ENCODE measurements around the gene CISH.

The CISH gene

GRCh38 chr3:50633230-50633790, 21.7 kb upstream of the CISH start:
- H3F3A ChIP-seq (ENCODE audit: control insufficient read depth, insufficient read depth) = no peaks in the 10 kb centered on the region
- H3K9me2 ChIP-seq (replicated peaks; ENCODE audit: control insufficient read depth, low read length) = no peaks in the 10 kb centered on the region
- peaks cover 12% of the 10 kb centered on the region for H3K4me1 ChIP-seq (ENCODE audit: control insufficient read depth, low read length)
- H3K79me2 ChIP-seq (ENCODE audit: control insufficient read depth, low read length) = no peaks in the 10 kb centered on the region
- H3K4me2 ChIP-seq (ENCODE audit: low read length) = no peak overlapping the region
- no peaks in the 10 kb centered on the region for H4K20me1 ChIP-seq (ENCODE audit: control insufficient read depth, insufficient read depth, low read depth, low read length)
- H3K27me3 ChIP-seq (ENCODE audit: control insufficient read depth, low read length) = no peaks in the 10 kb centered on the region
- no peaks in the 10 kb centered on the region for H3K9me3 ChIP-seq (ENCODE audit: control insufficient read depth, insufficient read depth, low read length)
- H3K36me3 ChIP-seq (ENCODE audit: control insufficient read depth, low read length) = no peaks in the 10 kb centered on the region
- TF ChIP-seq CTCF (IDR thresholded peaks at IDR 0.05; ENCODE audit: low read depth, low read length, poor library complexity, severe bottlenecking) (no peak), EZH2phosphoT487 (IDR thresholded peaks at IDR 0.05; ENCODE audit: borderline replicate concordance, low read length) (no peak)
- no peak overlapping the region for H3K27ac ChIP-seq (ENCODE audit: low read depth, low read length)
- no peak overlapping the region for H3K4me3 ChIP-seq (ENCODE audit: low read length)

- Histone ChIP-seq H3K9me2 (replicated peaks; ENCODE audit: control insufficient read depth, low read length) (no peaks in the 10 kb centered on the region), H3K4me2 (ENCODE audit: low read length) (no peak overlapping the region), H3K4me3 (ENCODE audit: low read length) (no peak overlapping the region), H3K79me2 (ENCODE audit: control insufficient read depth, low read length) (no peaks in the 10 kb centered on the region), H3K27ac (ENCODE audit: low read depth, low read length) (no peak overlapping the region), H3K36me3 (ENCODE audit: control insufficient read depth, low read length) (no peaks in the 10 kb centered on the region), H4K20me1 (ENCODE audit: control insufficient read depth, insufficient read depth, low read depth, low read length) (no peaks in the 10 kb centered on the region), H3K9me3 (ENCODE audit: control insufficient read depth, insufficient read depth, low read length) (no peaks in the 10 kb centered on the region), H3F3A (ENCODE audit: control insufficient read depth, insufficient read depth) (no peaks in the 10 kb centered on the region), H3K27me3 (ENCODE audit: control insufficient read depth, low read length) (no peaks in the 10 kb centered on the region), H3K4me1 (ENCODE audit: control insufficient read depth, low read length) (peaks cover 12% of the 10 kb centered on the region)
- TF ChIP-seq CTCF (IDR thresholded peaks at IDR 0.05; ENCODE audit: low read depth, low read length, poor library complexity, severe bottlenecking) (no peak), EZH2phosphoT487 (IDR thresholded peaks at IDR 0.05; ENCODE audit: borderline replicate concordance, low read length) (no peak)
Measured at GRCh38 chr3:50632450-50632849, 20.9 kb upstream of the CISH start.

- H3K9me3 ChIP-seq (ENCODE audit: control insufficient read depth, insufficient read depth, low read length) = no peaks in the 10 kb centered on the region
- no peak overlapping the region for H3K4me2 ChIP-seq (ENCODE audit: low read length)
- H3K79me2 ChIP-seq (ENCODE audit: control insufficient read depth, low read length) = no peaks in the 10 kb centered on the region
- H3K4me1 ChIP-seq (ENCODE audit: control insufficient read depth, low read length) = peaks cover 12% of the 10 kb centered on the region
- no peaks in the 10 kb centered on the region for H3K36me3 ChIP-seq (ENCODE audit: control insufficient read depth, low read length)
- H4K20me1 ChIP-seq (ENCODE audit: control insufficient read depth, insufficient read depth, low read depth, low read length) = no peaks in the 10 kb centered on the region
- TF ChIP-seq CTCF (IDR thresholded peaks at IDR 0.05; ENCODE audit: low read depth, low read length, poor library complexity, severe bottlenecking) (no peak), EZH2phosphoT487 (IDR thresholded peaks at IDR 0.05; ENCODE audit: borderline replicate concordance, low read length) (no peak)
- no peaks in the 10 kb centered on the region for H3K27me3 ChIP-seq (ENCODE audit: control insufficient read depth, low read length)
- no peak overlapping the region for H3K4me3 ChIP-seq (ENCODE audit: low read length)
- no peaks in the 10 kb centered on the region for H3K9me2 ChIP-seq (replicated peaks; ENCODE audit: control insufficient read depth, low read length)
- no peak overlapping the region for H3K27ac ChIP-seq (ENCODE audit: low read depth, low read length)
- no peaks in the 10 kb centered on the region for H3F3A ChIP-seq (ENCODE audit: control insufficient read depth, insufficient read depth)
Measured at GRCh38 chr3:50630877-50631276, 19.3 kb upstream of the CISH start.

All from DOHH2 (cell line).